Adrenal gland (tissue), 12 donors: ENCODE data around the gene C6orf120. TPM values are rescaled to one million over a fixed set of nuclear protein-coding genes. Genes with fewer than 3 reads are reported as not detected.

Experiments
- DNase-seq, 7 donors: peaks; one replicate each; pipeline ENCODE4 v3.0.0-alpha.2; 2019 to 2020
- H3K27ac ChIP-seq, 5 donors: fragments of 200-600 bp; sonication (generic) in 4 of 5; 1 replicate in 3 of 5; 2 replicates in 2 of 5; pipeline versions ENCODE4 v1.5.1 to v1.8.0; 2016 to 2020; ENCODE audit warnings: mild to moderate bottlenecking in 1 of 5
- H3K27me3 ChIP-seq: fragments of 200-600 bp; 2 replicates; pipeline ENCODE4 v1.8.0; 2021
- H3K36me3 ChIP-seq, 2 donors: fragments of 200-600 bp; replicated peaks in 1 of 2; 1 replicate in 1 of 2; 2 replicates in 1 of 2; pipeline versions ENCODE4 v1.5.1 to v1.8.0; 2018 to 2022
- H3K4me1 ChIP-seq, 2 donors: fragments of 200-600 bp; replicated peaks in 1 of 2; 1 replicate in 1 of 2; 2 replicates in 1 of 2; pipeline versions ENCODE4 v1.5.1 to v1.8.0; 2018 to 2021
- H3K4me3 ChIP-seq, 4 donors: fragments of 200-600 bp; sonication (generic) in 3 of 4; one replicate each; pipeline ENCODE4 v1.5.1; 2016 to 2018
- H3K9me3 ChIP-seq, 3 donors: fragments of 200-600 bp; sonication (generic) in 1 of 3; replicated peaks in 1 of 3; 1 replicate in 2 of 3; 2 replicates in 1 of 3; pipeline versions ENCODE4 v1.5.1 to v1.8.0; 2016 to 2021
- POLR2A ChIP-seq, 2 donors: fragments of 450-650 bp; IDR thresholded peaks; one replicate each; pipeline ENCODE4 v1.6.1; 2017; ENCODE audit warnings: antibody characterized with exemption in 2 of 2, mild to moderate bottlenecking in 2 of 2, moderate library complexity in 1 of 2
- WGBS, 4 donors: extraction: QIAGEN DNeasy Blood & Tissue Kit in 2 of 4; methylation state at CpG; one replicate each; pipeline versions ENCODE4 v1.1.5 to v1.1.7; 2013 to 2017; 5-methylcytosine and 5-hydroxymethylcytosine counted together
- intact Hi-C, 2 donors: fragments of 100-400 bp; cut with DNase I; formaldehyde crosslinking; loops; one replicate each; pipeline versions ENCODE4 v1.14.1 to v1.15.0; 2022 to 2023
- polyA plus RNA-seq, 3 donors: library from polyadenylated mRNA; stranded (reverse); fragments of 200-250 nt in 2 of 3; fragments of 350-450 nt in 1 of 3; fragmentation: Illumina TruSeq in 1 of 3; extraction: RNeasy Lipid Tissue Mini Kit (QIAGEN cat#74804) in 1 of 3; gene quantifications; one replicate each; pipeline ENCODE4 v1.2.3, GENCODE V29; 2013 to 2014
- total RNA-seq, 9 donors: library from RNA; depleted of rRNA in 4 of 9; stranded (reverse); fragments of >200 nt in 4 of 9; fragments of 120-200 nt in 1 of 9; fragmentation: NEBNext Ultra II Directional in 1 of 9; extraction: Animal tissue kit (Norgen Biotek cat#: 25700) in 1 of 9; gene quantifications; one replicate each; pipeline versions ENCODE4 v1.1.0 to v1.2.4, GENCODE V29; 2013 to 2023
- TF ChIP-seq, protein P1 (sequence below), 6 experiments: fragments of 450-650 bp in 4 of 6; fragments of 200-600 bp in 2 of 6; sonication (generic) in 1 of 6; IDR thresholded peaks; 1 replicate in 5 of 6; 2 replicates in 1 of 6; pipeline versions ENCODE4 v1.5.1 to v1.8.0; 2016 to 2021; ENCODE audit warnings: antibody characterized with exemption in 6 of 6, mild to moderate bottlenecking in 2 of 6, moderate library complexity in 1 of 6
- donor health status: healthy with polysubstance abuse.
- donor health status: Bipolar disorder and iron deficiency.
- donor health status: DM: yes; HTN: yes; CAD: no.
- donor health status: DM: no; HTN: no; CAD: no.
- donor health status: DM: no; HTN: no; CAD: no.
- donor health status: DM: yes; HTN: yes; CAD: no.

Gene C6orf120
- total and polyA plus RNA-seq, 12 donors: 5.0 to 59.9 (median 40.5) TPM

DNA sequence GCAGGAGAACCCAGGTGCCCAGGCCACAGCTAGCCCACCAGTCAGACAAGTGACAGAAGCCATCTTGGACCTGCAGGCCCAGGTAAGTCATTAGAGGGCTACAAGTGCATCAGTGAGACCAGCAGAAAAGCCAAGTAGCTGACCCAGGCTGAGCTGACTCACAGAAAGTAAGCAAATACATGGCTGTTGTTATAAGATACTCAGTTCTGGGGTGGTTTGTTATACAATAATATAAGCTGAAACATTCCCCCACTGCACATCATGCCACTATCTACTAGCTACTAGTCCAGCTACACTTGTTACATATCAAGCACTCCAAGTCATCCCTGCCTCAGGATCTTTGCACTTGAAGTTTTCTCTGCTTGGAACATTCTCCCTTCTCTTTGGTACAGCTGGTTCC lies 39.4 kb downstream of the C6orf120 start:
- no peak for DNase-seq
- intact Hi-C loops: no loop called here
- no peak overlapping the region for H3K27ac ChIP-seq
- no peaks in the 10 kb centered on the region for H3K4me1 ChIP-seq
- H3K36me3 ChIP-seq: no peaks in the 10 kb centered on the region
- TF ChIP-seq, protein P1, sequence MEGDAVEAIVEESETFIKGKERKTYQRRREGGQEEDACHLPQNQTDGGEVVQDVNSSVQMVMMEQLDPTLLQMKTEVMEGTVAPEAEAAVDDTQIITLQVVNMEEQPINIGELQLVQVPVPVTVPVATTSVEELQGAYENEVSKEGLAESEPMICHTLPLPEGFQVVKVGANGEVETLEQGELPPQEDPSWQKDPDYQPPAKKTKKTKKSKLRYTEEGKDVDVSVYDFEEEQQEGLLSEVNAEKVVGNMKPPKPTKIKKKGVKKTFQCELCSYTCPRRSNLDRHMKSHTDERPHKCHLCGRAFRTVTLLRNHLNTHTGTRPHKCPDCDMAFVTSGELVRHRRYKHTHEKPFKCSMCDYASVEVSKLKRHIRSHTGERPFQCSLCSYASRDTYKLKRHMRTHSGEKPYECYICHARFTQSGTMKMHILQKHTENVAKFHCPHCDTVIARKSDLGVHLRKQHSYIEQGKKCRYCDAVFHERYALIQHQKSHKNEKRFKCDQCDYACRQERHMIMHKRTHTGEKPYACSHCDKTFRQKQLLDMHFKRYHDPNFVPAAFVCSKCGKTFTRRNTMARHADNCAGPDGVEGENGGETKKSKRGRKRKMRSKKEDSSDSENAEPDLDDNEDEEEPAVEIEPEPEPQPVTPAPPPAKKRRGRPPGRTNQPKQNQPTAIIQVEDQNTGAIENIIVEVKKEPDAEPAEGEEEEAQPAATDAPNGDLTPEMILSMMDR (IDR thresholded peaks at IDR 0.05): no peak
- TF ChIP-seq POLR2A (IDR thresholded peaks at IDR 0.05): no peak
- no peak overlapping the region for H3K4me3 ChIP-seq
- no peaks in the 10 kb centered on the region for H3K9me3 ChIP-seq
- no peaks in the 10 kb centered on the region for H3K27me3 ChIP-seq

DNA sequence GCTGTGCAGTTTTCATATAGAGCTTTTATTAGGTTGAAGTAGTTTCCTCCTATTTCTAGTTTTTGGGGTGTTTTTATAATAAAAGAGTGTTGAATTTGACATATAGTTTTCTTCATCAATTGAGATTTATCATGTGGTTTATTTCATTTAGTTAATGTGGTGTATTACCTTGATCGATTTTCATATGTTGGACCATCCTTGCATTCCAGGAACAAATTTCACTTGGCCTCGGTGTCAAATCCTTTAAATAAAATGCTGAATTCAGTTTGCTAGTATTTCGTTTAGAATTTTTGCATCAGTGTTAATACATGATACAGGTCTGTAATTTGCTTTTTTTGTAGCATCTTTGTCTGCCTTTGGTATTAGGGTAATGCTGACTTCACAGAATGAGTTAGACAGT lies 43.5 kb downstream of the C6orf120 start:
- Histone ChIP-seq H3K36me3 (no peaks in the 10 kb centered on the region), H3K27me3 (no peaks in the 10 kb centered on the region), H3K4me1 (peaks cover under 1 to 9% of the 10 kb centered on the region in 2 donors), H3K9me3 (no peaks in the 10 kb centered on the region), H3K27ac (no peak overlapping the region), H3K4me3 (no peak overlapping the region)
- TF ChIP-seq, protein P1 (IDR thresholded peaks at IDR 0.05): no peak
- TF ChIP-seq POLR2A (IDR thresholded peaks at IDR 0.05): no peak
- DNase-seq: no peak
- WGBS, 4 donors: 84 to 87% (median 85%) methylated on average over 3 of the region's 3 CpGs
- intact Hi-C loops: no loop called here

DNA sequence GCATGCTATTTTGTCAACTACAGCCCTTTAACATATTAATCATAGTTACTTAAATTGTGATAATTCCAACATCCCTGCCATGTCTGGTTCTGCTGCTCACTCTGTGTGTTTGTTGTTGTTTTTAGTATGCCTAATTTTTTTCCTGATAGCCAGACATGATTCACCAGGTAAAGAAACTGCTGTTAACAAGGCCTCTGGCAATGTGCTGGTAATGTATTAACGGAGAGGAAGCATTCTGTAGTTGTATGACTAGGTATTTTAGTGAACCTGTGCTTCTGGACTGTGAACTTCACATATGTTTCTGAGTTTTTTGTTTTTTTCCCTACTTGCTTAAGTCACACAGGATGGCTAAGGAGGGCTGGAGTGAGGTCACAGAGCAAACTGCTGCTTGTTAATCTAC lies 44.6 kb downstream of the C6orf120 start:
- intact Hi-C loops: no loop called here
- Histone ChIP-seq H3K27me3 (no peaks in the 10 kb centered on the region), H3K36me3 (no peaks in the 10 kb centered on the region), H3K4me3 (no peak overlapping the region), H3K27ac (no peak overlapping the region), H3K4me1 (peaks cover 5 to 15% of the 10 kb centered on the region in 2 donors), H3K9me3 (no peaks in the 10 kb centered on the region)
- WGBS, 4 donors: 91 to 100% (median 96%) methylated on average over 1 of the region's 1 CpG
- no peak for TF ChIP-seq POLR2A (IDR thresholded peaks at IDR 0.05)
- TF ChIP-seq, protein P1 (IDR thresholded peaks at IDR 0.05): no peak
- no peak for DNase-seq

DNA sequence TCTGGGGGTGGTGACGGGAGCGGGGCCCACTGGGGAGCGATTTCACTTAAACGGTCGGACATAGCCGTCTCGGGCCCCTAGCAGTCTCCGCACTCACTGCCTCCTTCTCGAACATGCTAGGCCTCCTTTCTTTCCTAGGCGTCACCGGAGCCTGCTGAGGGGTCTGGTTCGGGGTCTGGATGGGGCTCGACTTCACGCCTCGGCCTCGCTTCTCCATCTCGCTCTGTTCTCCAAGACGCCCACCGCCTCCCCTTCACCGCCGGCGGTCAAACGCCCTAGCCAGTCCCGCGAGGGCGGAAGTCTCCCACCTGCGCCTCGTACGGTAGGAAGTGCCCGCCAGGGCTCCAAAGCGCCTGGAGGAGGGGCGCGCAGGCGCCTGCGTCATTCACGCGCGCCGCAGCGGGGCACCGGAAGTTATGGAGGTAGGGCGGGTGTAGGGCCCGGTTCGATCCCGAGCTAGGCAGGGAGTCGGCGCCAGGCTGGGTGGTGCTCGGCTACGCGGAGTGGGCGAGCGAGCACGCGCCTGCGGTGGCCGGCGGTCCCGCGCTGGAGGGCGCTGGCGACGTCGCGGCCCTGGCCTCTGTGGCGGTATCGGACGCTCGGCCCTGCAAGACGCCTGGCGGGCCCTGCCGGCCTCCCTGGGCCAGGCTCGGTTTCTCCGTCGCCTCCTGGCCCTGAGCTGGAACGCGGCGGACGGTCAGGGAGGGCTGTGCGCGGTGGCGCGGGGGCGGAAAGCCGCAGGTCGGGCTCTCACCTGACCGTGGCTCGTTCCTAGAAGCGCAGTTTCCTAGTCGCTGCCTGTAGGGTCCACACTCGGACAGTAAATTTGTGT lies 49.5 kb downstream of the C6orf120 start, which contains the start of the genes DYNLT2 and ERMARD:
DYNLT2 (minus strand) TSS at position 331 of the 832 bp plus-strand sequence; CDS start at position 217, 114 bp downstream.
ERMARD (plus strand) TSS at position 381 of the 832 bp plus-strand sequence; CDS start at position 417, 36 bp downstream.
- no peaks in the 10 kb centered on the region for H3K27me3 ChIP-seq
- intact Hi-C loops: no loop called here
- H3K4me3 ChIP-seq: peak within 1 kb of the TSS; percentile 58 to 86 (median 82)
- TF ChIP-seq, protein P1 (IDR thresholded peaks at IDR 0.05): peak in 4 of 6 experiments; percentile 47 to 65 (median 58)
- peak; percentile 63 to 90 for TF ChIP-seq POLR2A (IDR thresholded peaks at IDR 0.05)
- WGBS, 4 donors: 0% methylated on average over 4 to 90 of the region's 90 CpGs
- H3K36me3 ChIP-seq: no peaks in the 10 kb centered on the region
- peak; percentile 93 to 97 (median 94) for DNase-seq
- H3K4me1 ChIP-seq: peaks cover 11 to 25% of the 10 kb centered on the region in 2 donors
- H3K27ac ChIP-seq: peak within 1 kb of the TSS; percentile 79 to 98 (median 97)
- H3K9me3 ChIP-seq: no peaks in the 10 kb centered on the region
